Measurements from ENCODE around the gene ATP8B4. TPM values are rescaled to one million over a fixed set of nuclear protein-coding genes. Genes with fewer than 3 reads are reported as not detected.

Gene ATP8B4
- total RNA-seq, 2 experiments from 2014 or later, result 0.31 TPM; not detected in 1

DNA sequence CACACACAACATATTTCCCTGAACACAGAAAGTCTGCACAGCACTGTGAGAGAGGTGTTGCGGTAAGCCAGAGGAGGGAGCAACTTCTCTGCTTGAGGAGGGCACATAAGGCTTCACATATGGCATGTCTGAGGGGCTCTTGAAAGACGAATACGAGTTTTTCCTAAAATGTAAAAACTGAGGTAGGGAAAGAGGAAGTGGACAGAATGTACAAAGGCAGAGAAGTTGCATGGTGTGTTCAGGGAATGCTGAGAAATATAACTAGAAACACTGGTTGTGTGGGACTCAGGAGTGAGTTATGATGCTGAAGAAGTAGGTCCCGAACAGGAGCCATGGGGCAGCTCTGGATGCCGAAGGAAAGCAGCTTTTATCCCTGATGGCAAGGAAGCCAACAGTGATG is 22.8 kb upstream of the ATP8B4 start:
- CTCF ChIA-PET, result interaction anchor here (2.0 kb wide), 1 partner anchor 1280 kb away, joined by 5 read pairs; no protein-coding TSS in a partner anchor
- POLR2A ChIA-PET, result no interaction called here
- TF ChIP-seq, protein P1, sequence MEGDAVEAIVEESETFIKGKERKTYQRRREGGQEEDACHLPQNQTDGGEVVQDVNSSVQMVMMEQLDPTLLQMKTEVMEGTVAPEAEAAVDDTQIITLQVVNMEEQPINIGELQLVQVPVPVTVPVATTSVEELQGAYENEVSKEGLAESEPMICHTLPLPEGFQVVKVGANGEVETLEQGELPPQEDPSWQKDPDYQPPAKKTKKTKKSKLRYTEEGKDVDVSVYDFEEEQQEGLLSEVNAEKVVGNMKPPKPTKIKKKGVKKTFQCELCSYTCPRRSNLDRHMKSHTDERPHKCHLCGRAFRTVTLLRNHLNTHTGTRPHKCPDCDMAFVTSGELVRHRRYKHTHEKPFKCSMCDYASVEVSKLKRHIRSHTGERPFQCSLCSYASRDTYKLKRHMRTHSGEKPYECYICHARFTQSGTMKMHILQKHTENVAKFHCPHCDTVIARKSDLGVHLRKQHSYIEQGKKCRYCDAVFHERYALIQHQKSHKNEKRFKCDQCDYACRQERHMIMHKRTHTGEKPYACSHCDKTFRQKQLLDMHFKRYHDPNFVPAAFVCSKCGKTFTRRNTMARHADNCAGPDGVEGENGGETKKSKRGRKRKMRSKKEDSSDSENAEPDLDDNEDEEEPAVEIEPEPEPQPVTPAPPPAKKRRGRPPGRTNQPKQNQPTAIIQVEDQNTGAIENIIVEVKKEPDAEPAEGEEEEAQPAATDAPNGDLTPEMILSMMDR (IDR thresholded peaks at IDR 0.05), result no peak

DNA sequence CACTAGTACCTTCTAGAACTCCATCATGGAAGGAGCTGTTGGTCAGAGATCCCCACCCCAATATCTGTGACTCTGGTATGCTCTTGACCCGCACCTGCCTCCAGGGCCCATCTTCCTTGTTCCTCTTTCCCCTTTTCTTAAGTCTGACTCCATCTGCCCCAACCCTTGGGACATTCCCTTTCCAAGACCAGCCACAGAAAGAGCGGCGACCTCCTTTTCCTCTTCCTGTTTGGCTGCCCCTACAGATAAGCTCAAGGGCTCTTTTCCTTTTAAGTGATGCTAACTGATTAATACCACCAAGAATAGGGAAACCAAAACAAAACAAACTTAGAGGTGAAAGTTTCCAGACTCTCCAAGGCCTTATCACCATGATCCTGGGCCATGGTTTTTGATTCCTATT is 21.9 kb upstream of the ATP8B4 start:
- intact Hi-C loops (cut with DNase I, micrococcal nuclease), result loop anchor here (5.0 to 10.0 kb wide), 3 partner anchors 716 to 1779 kb away; partner anchors contain the start of gene FGF7 (in 1 of the 2)
- no peak overlapping the region for H3K4me3 Mint-ChIP-seq
- TF ChIP-seq, protein P1 (IDR thresholded peaks at IDR 0.05), result no peak
- ATAC-seq (ENCODE audit: poor library complexity) (no peak), DNase-seq (no peak)
- no peaks in the 10 kb centered on the region for H3K36me3 ChIP-seq (ENCODE audit: insufficient read depth, low read length)
- no peaks in the 10 kb centered on the region for H3K4me1 ChIP-seq (ENCODE audit: insufficient read depth, low read length)
- no peak overlapping the region for H3K27ac ChIP-seq (ENCODE audit: low read depth in 1 of 2, low read length in 2 of 2)
- no peaks in the 10 kb centered on the region for H3K36me3 Mint-ChIP-seq (ENCODE audit: low read depth)
- no peak overlapping the region for H3K27ac Mint-ChIP-seq
- H3K4me1 Mint-ChIP-seq (ENCODE audit: low read depth), result no peaks in the 10 kb centered on the region
- no peaks in the 10 kb centered on the region for H3K27me3 Mint-ChIP-seq
- no peaks in the 10 kb centered on the region for H3K9me3 Mint-ChIP-seq
- H3K27me3 ChIP-seq (ENCODE audit: control insufficient read depth in 1 of 2, insufficient read depth in 2 of 2, low read length in 2 of 2), result no peaks in the 10 kb centered on the region
- no peak overlapping the region for H3K4me3 ChIP-seq (ENCODE audit: low read length)
- ChIA-PET CTCF (no interaction called here), POLR2A (no interaction called here)
- H3K9me3 ChIP-seq (ENCODE audit: control insufficient read depth in 1 of 2, insufficient read depth in 1 of 2, low read length in 2 of 2), result no peaks in the 10 kb centered on the region

More for the DNA sequence above, 22.8 kb upstream of the ATP8B4 start:
- no peak overlapping the region for H3K4me3 Mint-ChIP-seq
- ATAC-seq (ENCODE audit: poor library complexity), result no peak
- Histone ChIP-seq H3K4me3 (ENCODE audit: low read length) (no peak overlapping the region), H3K36me3 (ENCODE audit: insufficient read depth, low read length) (no peaks in the 10 kb centered on the region), H3K27me3 (ENCODE audit: control insufficient read depth in 1 of 2, insufficient read depth in 2 of 2, low read length in 2 of 2) (peaks cover 0 to 5% of the 10 kb centered on the region in 2 experiments), H3K27ac (ENCODE audit: low read depth in 1 of 2, low read length in 2 of 2) (no peak overlapping the region), H3K4me1 (ENCODE audit: insufficient read depth, low read length) (no peaks in the 10 kb centered on the region), H3K9me3 (ENCODE audit: control insufficient read depth in 1 of 2, insufficient read depth in 1 of 2, low read length in 2 of 2) (no peaks in the 10 kb centered on the region)
- no peak for DNase-seq
- no peaks in the 10 kb centered on the region for H3K9me3 Mint-ChIP-seq
- intact Hi-C loops (cut with DNase I, micrococcal nuclease), result loop anchor here (5.0 to 10.0 kb wide), 3 partner anchors 717 to 1780 kb away; partner anchors contain the start of gene FGF7 (in 1 of the 2)
- H3K4me1 Mint-ChIP-seq (ENCODE audit: low read depth), result no peaks in the 10 kb centered on the region
- H3K36me3 Mint-ChIP-seq (ENCODE audit: low read depth), result no peaks in the 10 kb centered on the region
- no peaks in the 10 kb centered on the region for H3K27me3 Mint-ChIP-seq
- H3K27ac Mint-ChIP-seq, result no peak overlapping the region

DNA sequence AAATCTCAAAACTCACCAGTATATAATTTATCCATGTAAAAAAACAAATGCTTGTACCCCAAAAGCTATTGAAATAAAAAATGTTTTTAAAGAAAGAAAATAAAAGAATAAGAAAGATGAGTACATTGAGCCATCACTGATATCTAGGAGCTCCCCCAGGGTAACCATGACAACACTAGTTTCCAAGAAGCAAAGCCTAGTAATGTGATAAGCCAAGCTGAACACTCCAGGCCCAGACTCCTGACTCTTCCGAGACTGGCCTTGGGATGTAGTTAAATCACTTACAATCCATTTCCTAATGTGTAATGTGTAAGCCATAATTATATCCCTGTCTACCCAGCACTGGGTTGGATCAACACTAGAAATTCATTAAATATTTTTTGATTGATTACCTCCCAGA is 21.1 kb upstream of the ATP8B4 start:
- TF ChIP-seq, protein P1 (IDR thresholded peaks at IDR 0.05), result no peak
- H3K4me3 ChIP-seq (ENCODE audit: low read length), result no peak overlapping the region
- ATAC-seq (ENCODE audit: poor library complexity), result no peak

More for the DNA sequence above, 21.1 kb upstream of the ATP8B4 start:
- H3K9me3 ChIP-seq (ENCODE audit: control insufficient read depth in 1 of 2, insufficient read depth in 1 of 2, low read length in 2 of 2), result no peaks in the 10 kb centered on the region
- Mint-ChIP-seq H3K27me3 (peaks cover 4% of the 10 kb centered on the region), H3K36me3 (ENCODE audit: low read depth) (no peaks in the 10 kb centered on the region), H3K4me3 (no peak overlapping the region), H3K9me3 (no peaks in the 10 kb centered on the region), H3K4me1 (ENCODE audit: low read depth) (no peaks in the 10 kb centered on the region), H3K27ac (no peak overlapping the region)
- H3K36me3 ChIP-seq (ENCODE audit: insufficient read depth, low read length), result no peaks in the 10 kb centered on the region
- POLR2A ChIA-PET, result no interaction called here
- no peaks in the 10 kb centered on the region for H3K4me1 ChIP-seq (ENCODE audit: insufficient read depth, low read length)
- intact Hi-C loops (cut with DNase I, micrococcal nuclease), result loop anchor here (5.0 to 10.0 kb wide), 3 partner anchors 715 to 1778 kb away; partner anchors contain the start of gene FGF7 (in 1 of the 2)
- peaks cover 0 to 3% of the 10 kb centered on the region in 2 experiments for H3K27me3 ChIP-seq (ENCODE audit: control insufficient read depth in 1 of 2, insufficient read depth in 2 of 2, low read length in 2 of 2)
- CTCF ChIA-PET, result no interaction called here
- no peak for DNase-seq
- no peak overlapping the region for H3K27ac ChIP-seq (ENCODE audit: low read depth in 1 of 2, low read length in 2 of 2)

Measured in CD4-positive, alpha-beta T cell (primary cell).